Neural progenitor cell (in vitro differentiated cells): ENCODE results near the gene SMAP1.

ENCODE experiments used
- CTCF ChIP-seq: fragments of 200-600 bp; sonication (generic); IDR thresholded peaks from 2 replicates; pipeline ENCODE4 v1.5.1; 2017; ENCODE audit warnings: antibody characterized with exemption, mild to moderate bottlenecking
- EZH2 ChIP-seq: fragments of 200-600 bp; sonication (generic); IDR thresholded peaks from 2 replicates; pipeline ENCODE4 v1.6.1; 2017; ENCODE audit warnings: antibody characterized with exemption, mild to moderate bottlenecking, moderate library complexity

DNA sequence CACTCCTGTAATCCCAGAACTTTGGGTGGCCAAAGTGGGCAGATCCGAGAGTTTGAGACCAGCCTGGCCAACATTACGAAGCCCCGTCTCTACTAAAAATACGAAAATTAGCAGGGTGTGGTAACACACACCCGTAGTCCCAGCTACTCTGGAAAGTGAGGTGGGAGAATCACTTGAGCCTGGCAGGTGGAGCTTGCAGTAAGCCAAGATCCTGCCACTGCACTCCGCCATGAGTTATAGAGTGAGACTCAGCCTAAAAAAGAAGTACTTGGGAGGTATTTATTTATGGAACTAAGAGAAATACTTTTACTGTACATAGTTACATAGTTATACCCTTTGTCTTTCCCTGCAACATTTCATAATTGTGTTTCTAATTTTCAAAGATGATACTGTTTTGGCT lies 67.8 kb downstream of the SMAP1 start:
- TF ChIP-seq CTCF (no peak), EZH2 (no peak)
